Endothelial cell of umbilical vein (primary cell): ENCODE results near the gene LRP1B. TPM values are rescaled to one million over a fixed set of nuclear protein-coding genes. Genes with fewer than 3 reads are reported as not detected.

Experiments used
- BruUV-seq: library from RNA; stranded (reverse); fragments of 400-500 nt; replicated peaks from 2 replicates; lab custom pipeline; 2021; lab: Mats Ljungman, UMichigan
- CTCF ChIA-PET: fragments of 300-600, 350-600 bp; sonication (Branson Sonifier 250); formaldehyde crosslinking; loops from one replicate; lab custom pipeline; 2021; ENCODE audit warnings: antibody characterized with exemption, inconsistent platforms; lab: Charles Lee
- POLR2A ChIA-PET: fragments of 300-600, 350-600 bp; sonication (Branson Sonifier 250); formaldehyde crosslinking; loops from one replicate; lab custom pipeline; 2021; ENCODE audit warnings: antibody characterized with exemption, inconsistent platforms; lab: Charles Lee
- DNase-seq: peaks from one replicate; pipeline ENCODE4 v3.0.0-alpha.2; 2011; ENCODE audit warnings: low read depth, low spot score
- FAIRE-seq: peaks from 2 replicates; lab custom pipeline; 2011; peaks lifted over from hg19 to GRCh38; lab: Jason Lieb, UNC
- H2AFZ ChIP-seq: 2 replicates; pipeline ENCODE4 v1.6.0; 2012; ENCODE audit warnings: low read depth, low read length, control low read depth, inconsistent platforms
- H3K27ac ChIP-seq: 2 replicates; pipeline ENCODE4 v1.5.1; 2011; ENCODE audit warnings: low read depth, mild to moderate bottlenecking, control low read depth, low read length, moderate library complexity; ENCODE audit not compliant: insufficient read depth
- H3K27me3 ChIP-seq, 2 experiments: 2 replicates each; pipeline versions ENCODE4 v1.6.0 to v1.6.1; 2011; ENCODE audit warnings: low read length in 2 of 2, mixed read lengths in 1 of 2; ENCODE audit not compliant: control insufficient read depth in 2 of 2, insufficient read depth in 2 of 2
- H3K36me3 ChIP-seq, 2 experiments: 2 replicates in 1 of 2; 3 replicates in 1 of 2; pipeline ENCODE4 v1.5.1; 2011; ENCODE audit warnings: low read length in 2 of 2, mild to moderate bottlenecking in 1 of 2, moderate library complexity in 1 of 2; ENCODE audit not compliant: control insufficient read depth in 2 of 2, insufficient read depth in 2 of 2; ENCODE audit errors: extremely low read depth in 1 of 2
- H3K4me1 ChIP-seq: 3 replicates; pipeline ENCODE4 v1.5.1; 2011; ENCODE audit warnings: mild to moderate bottlenecking, low read length; ENCODE audit not compliant: control insufficient read depth, insufficient read depth; ENCODE audit errors: extremely low read depth
- H3K4me2 ChIP-seq: 2 replicates; pipeline ENCODE4 v1.6.1; 2011; ENCODE audit warnings: low read length, control low read depth, mixed read lengths; ENCODE audit not compliant: insufficient read depth
- H3K4me3 ChIP-seq, 3 experiments: fragments of 200-600 bp in 1 of 3; sonication (generic), shearing (Covaris generic) in 1 of 3; replicated peaks in 1 of 3; 2 replicates each; pipeline ENCODE4 v1.5.1; 2011 to 2016; ENCODE audit warnings: control low read depth in 3 of 3, low read length in 3 of 3, mild to moderate bottlenecking in 2 of 3, inconsistent platforms in 1 of 3, low read depth in 1 of 3, moderate library complexity in 1 of 3; ENCODE audit not compliant: insufficient read depth in 1 of 3
- H3K79me2 ChIP-seq: 2 replicates; pipeline ENCODE4 v1.6.0; 2012; ENCODE audit warnings: low read length, inconsistent platforms; ENCODE audit not compliant: control insufficient read depth, insufficient read depth
- H3K9ac ChIP-seq: replicated peaks from 2 replicates; pipeline ENCODE3; 2011; ENCODE audit warnings: low read length, control low read depth; ENCODE audit not compliant: insufficient read depth; ENCODE audit errors: extremely low read depth
- H3K9me1 ChIP-seq: replicated peaks from 3 replicates; pipeline ENCODE4 v1.6.0; 2011; ENCODE audit warnings: mild to moderate bottlenecking, low read length; ENCODE audit not compliant: control insufficient read depth, insufficient read depth; ENCODE audit errors: extremely low read depth
- H3K9me3 ChIP-seq: replicated peaks from 2 replicates; pipeline ENCODE4 v1.5.1; 2012; ENCODE audit warnings: low read length, inconsistent platforms; ENCODE audit not compliant: control insufficient read depth, insufficient read depth
- H4K20me1 ChIP-seq: replicated peaks from 2 replicates; pipeline ENCODE3; 2011; ENCODE audit warnings: mild to moderate bottlenecking, low read length; ENCODE audit not compliant: control insufficient read depth, insufficient read depth; ENCODE audit errors: extremely low read depth
- EZH2 ChIP-seq: IDR thresholded peaks from 2 replicates; pipeline ENCODE4 v1.6.1; 2012; ENCODE audit warnings: borderline replicate concordance, low read depth, mild to moderate bottlenecking, moderate library complexity, low read length, inconsistent platforms; ENCODE audit not compliant: severe bottlenecking
- FOS ChIP-seq: IDR thresholded peaks from 2 replicates; pipeline ENCODE4 v1.6.1; 2011; ENCODE audit warnings: mild to moderate bottlenecking, low read length, moderate library complexity, borderline replicate concordance; ENCODE audit not compliant: insufficient read depth
- GATA2 ChIP-seq: IDR thresholded peaks from 2 replicates; pipeline ENCODE4 v1.7.0; 2011; ENCODE audit warnings: low read depth, mild to moderate bottlenecking, moderate library complexity, mixed read lengths, low read length; ENCODE audit not compliant: insufficient read length, insufficient read depth
- JUN ChIP-seq: IDR thresholded peaks from 2 replicates; pipeline ENCODE4 v1.6.1; 2011; ENCODE audit warnings: borderline replicate concordance, low read depth; ENCODE audit not compliant: insufficient read length, insufficient read depth
- MYC ChIP-seq: IDR thresholded peaks from one replicate; pipeline ENCODE4 v1.6.1; 2011; ENCODE audit warnings: mild to moderate bottlenecking, low read depth, low read length
- POLR2A ChIP-seq: IDR thresholded peaks from 2 replicates; pipeline ENCODE4 v1.6.1; 2012; ENCODE audit warnings: low read depth, mild to moderate bottlenecking, control low read depth, low read length
- POLR2AphosphoS5 ChIP-seq: IDR thresholded peaks from 2 replicates; pipeline ENCODE4 v1.6.1; 2012; ENCODE audit warnings: low read depth, mild to moderate bottlenecking, control low read depth, low read length, moderate library complexity; ENCODE audit not compliant: insufficient read depth
- dilution Hi-C: fragments of 300-500 bp; cut with MboI; formaldehyde crosslinking; loops from one replicate; pipeline ENCODE4 v1.15.0; 2019; ENCODE audit warnings: low sequenced_read_pairs; ENCODE audit not compliant: extremely low pct_ligation_motif_present
- intact Hi-C: fragments of 100-400 bp; cut with micrococcal nuclease; formaldehyde crosslinking; loops from one replicate; pipeline ENCODE4 v1.10.0; 2022
- polyA plus RNA-seq, 4 experiments: library from polyadenylated mRNA; depleted of rRNA in 3 of 4; stranded (reverse) in 3 of 4; unstranded in 1 of 4; fragments of >200 nt; gene quantifications; 2 replicates each; pipeline versions ENCODE4 v1.2.1 to v1.2.3, GENCODE V29; 2011 to 2012; ENCODE audit warnings: missing spikeins in 1 of 4
- total RNA-seq: library from RNA; stranded (reverse); gene quantifications from 2 replicates; pipeline ENCODE4 v1.2.3, GENCODE V29; 2021
- TF ChIP-seq, protein P1 (sequence below), 2 donors: IDR thresholded peaks; 1 replicate in 1 of 2; 2 replicates in 1 of 2; pipeline ENCODE4 v1.5.1; 2011; ENCODE audit warnings: low read length in 2 of 2, mild to moderate bottlenecking in 2 of 2, moderate library complexity in 2 of 2, control low read depth in 1 of 2, inconsistent platforms in 1 of 2, low read depth in 1 of 2; ENCODE audit not compliant: insufficient read depth in 1 of 2; ENCODE audit errors: extremely low read depth in 1 of 2
- TF ChIP-seq, protein P2 (sequence below): IDR thresholded peaks from 2 replicates; pipeline ENCODE4 v1.6.1; 2011; ENCODE audit not compliant: insufficient read depth, insufficient read length

LRP1B gene
- total and polyA plus RNA-seq, 2 donors (not counting 3 experiments of a cell fraction or from before 2014, with no cell fraction given): 0.03 to 0.07 TPM

- no peak for FAIRE-seq
Measured at GRCh38 chr2:140512106-140512505, 1618.7 kb downstream of the LRP1B start.

More at GRCh38 chr2:140512106-140512505, 1618.7 kb downstream of the LRP1B start:
- DNase-seq: no peak
- dilution Hi-C loops (no loop called here), intact Hi-C loops (no loop called here)
- Histone ChIP-seq H3K4me3 (no peak overlapping the region), H3K4me2 (no peak overlapping the region), H3K27ac (no peak overlapping the region), H2AFZ (no peak overlapping the region), H3K27me3 (no peaks in the 10 kb centered on the region), H4K20me1 (no peaks in the 10 kb centered on the region), H3K9me1 (no peaks in the 10 kb centered on the region), H3K79me2 (no peaks in the 10 kb centered on the region), H3K4me1 (no peaks in the 10 kb centered on the region), H3K36me3 (no peaks in the 10 kb centered on the region), H3K9me3 (no peaks in the 10 kb centered on the region), H3K9ac (no peak overlapping the region)
- ChIA-PET CTCF (no interaction called here), POLR2A (no interaction called here)
- TF ChIP-seq, protein P1, sequence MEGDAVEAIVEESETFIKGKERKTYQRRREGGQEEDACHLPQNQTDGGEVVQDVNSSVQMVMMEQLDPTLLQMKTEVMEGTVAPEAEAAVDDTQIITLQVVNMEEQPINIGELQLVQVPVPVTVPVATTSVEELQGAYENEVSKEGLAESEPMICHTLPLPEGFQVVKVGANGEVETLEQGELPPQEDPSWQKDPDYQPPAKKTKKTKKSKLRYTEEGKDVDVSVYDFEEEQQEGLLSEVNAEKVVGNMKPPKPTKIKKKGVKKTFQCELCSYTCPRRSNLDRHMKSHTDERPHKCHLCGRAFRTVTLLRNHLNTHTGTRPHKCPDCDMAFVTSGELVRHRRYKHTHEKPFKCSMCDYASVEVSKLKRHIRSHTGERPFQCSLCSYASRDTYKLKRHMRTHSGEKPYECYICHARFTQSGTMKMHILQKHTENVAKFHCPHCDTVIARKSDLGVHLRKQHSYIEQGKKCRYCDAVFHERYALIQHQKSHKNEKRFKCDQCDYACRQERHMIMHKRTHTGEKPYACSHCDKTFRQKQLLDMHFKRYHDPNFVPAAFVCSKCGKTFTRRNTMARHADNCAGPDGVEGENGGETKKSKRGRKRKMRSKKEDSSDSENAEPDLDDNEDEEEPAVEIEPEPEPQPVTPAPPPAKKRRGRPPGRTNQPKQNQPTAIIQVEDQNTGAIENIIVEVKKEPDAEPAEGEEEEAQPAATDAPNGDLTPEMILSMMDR (IDR thresholded peaks at IDR 0.05; ENCODE audit: extremely low read depth in 1 of 2, insufficient read depth in 1 of 2, low read depth in 1 of 2, low read length in 2 of 2): no peak
- TF ChIP-seq GATA2: no peak
- TF ChIP-seq MYC: no peak
- TF ChIP-seq POLR2A: no peak
- no peak for TF ChIP-seq POLR2AphosphoS5
- TF ChIP-seq FOS: no peak
- TF ChIP-seq, protein P2, sequence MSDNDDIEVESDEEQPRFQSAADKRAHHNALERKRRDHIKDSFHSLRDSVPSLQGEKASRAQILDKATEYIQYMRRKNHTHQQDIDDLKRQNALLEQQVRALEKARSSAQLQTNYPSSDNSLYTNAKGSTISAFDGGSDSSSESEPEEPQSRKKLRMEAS: no peak
- TF ChIP-seq JUN: no peak
- no peak for TF ChIP-seq EZH2
- BruUV-seq: no TSS peak
